Left lung (tissue), 10 donors: Measurements from ENCODE around the gene NANS. TPM values are rescaled to one million over a fixed set of nuclear protein-coding genes. Genes with fewer than 3 reads are reported as not detected.
"Not testable (repeated sequence)": the region's sequence is repeated elsewhere in the genome, so short reads cannot be mapped to it uniquely, and the experiment has no call there.

Source experiments
- ATAC-seq: fragments of 200-7000 bp; cut with Tn5 transposase; one replicate; pipeline ENCODE4 v1.9.1; 2020; ENCODE audit warnings: moderate library complexity
- DNase-seq, 4 donors: peaks; one replicate each; pipeline ENCODE4 v3.0.0-alpha.2; 2013 to 2020
- H3K27ac ChIP-seq, 2 donors: fragments of 200-600 bp; sonication (generic) in 1 of 2; one replicate each; pipeline versions ENCODE4 v1.5.0 to v1.8.0; 2020 to 2021
- H3K27me3 ChIP-seq, 2 donors: fragments of 200-600 bp; sonication (generic) in 1 of 2; one replicate each; pipeline versions ENCODE4 v1.5.0 to v1.8.0; 2020 to 2021
- H3K36me3 ChIP-seq, 2 donors: fragments of 200-600 bp; sonication (generic) in 1 of 2; one replicate each; pipeline versions ENCODE4 v1.5.0 to v1.8.0; 2020 to 2021
- H3K4me1 ChIP-seq, 2 donors: fragments of 200-600 bp; one replicate each; pipeline ENCODE4 v1.8.0; 2021
- H3K4me3 ChIP-seq, 2 donors: fragments of 200-600 bp; sonication (generic) in 1 of 2; one replicate each; pipeline versions ENCODE4 v1.5.0 to v1.8.0; 2020 to 2021; ENCODE audit warnings: mild to moderate bottlenecking in 1 of 2
- H3K9me3 ChIP-seq, 2 donors: fragments of 200-600 bp; sonication (generic) in 1 of 2; one replicate each; pipeline versions ENCODE4 v1.5.0 to v1.8.0; 2020 to 2021
- CTCF ChIP-seq, 2 donors: fragments of 200-600 bp; sonication (generic) in 1 of 2; IDR thresholded peaks; one replicate each; pipeline versions ENCODE4 v1.5.0 to v1.8.0; 2021; ENCODE audit warnings: antibody characterized with exemption in 2 of 2
- intact Hi-C, 2 donors: fragments of 100-400 bp; cut with DNase I; formaldehyde crosslinking; loops; one replicate each; pipeline versions ENCODE4 v1.11.2 to v1.14.2; 2022
- polyA plus RNA-seq, 6 donors: library from polyadenylated mRNA; unstranded; fragments of 120-200 nt; gene quantifications; one replicate each; pipeline ENCODE4 v1.2.1, GENCODE V29; 2013; ENCODE audit not compliant: insufficient read length in 6 of 6
- total RNA-seq, 2 donors: library from RNA; stranded (reverse); fragmentation: NEBNext Ultra II Directional; extraction: Animal tissue kit (Norgen Biotek cat#: 25700); gene quantifications; one replicate each; pipeline ENCODE4 v1.2.1, GENCODE V29; 2021
- donor health status: DM: no; HTN: yes; CAD: no.
- donor health status: DM: no; HTN: no; CAD: no.

NANS gene
- total and polyA plus RNA-seq, 8 donors = 35.6 to 72.0 (median 40.4) TPM

- Histone ChIP-seq H3K9me3 (no peaks in the 10 kb centered on the region), H3K27me3 (no peaks in the 10 kb centered on the region), H3K4me3 (no peak overlapping the region), H3K4me1 (peaks cover 5 to 56% of the 10 kb centered on the region in 2 donors), H3K36me3 (peaks cover 0 to 25% of the 10 kb centered on the region in 2 donors), H3K27ac (peak overlapping the region; percentile 59 to 94)
- ATAC-seq (peak; percentile 45), DNase-seq (no peak)
- intact Hi-C loops = no loop called here
- TF ChIP-seq CTCF (IDR thresholded peaks at IDR 0.05) = no peak
Observed at GRCh38 chr9:98120476-98120875, 63.9 kb downstream of the NANS start.

- DNase-seq (no peak), ATAC-seq (peak; percentile 39)
- no peak for TF ChIP-seq CTCF (IDR thresholded peaks at IDR 0.05)
- H3K4me1 ChIP-seq = peaks cover 5 to 56% of the 10 kb centered on the region in 2 donors
- intact Hi-C loops = no loop called here
- no peaks in the 10 kb centered on the region for H3K27me3 ChIP-seq
- H3K4me3 ChIP-seq = no peak overlapping the region
- peaks cover 0 to 25% of the 10 kb centered on the region in 2 donors for H3K36me3 ChIP-seq
- H3K27ac ChIP-seq = peak overlapping the region; percentile 59 to 94
- no peaks in the 10 kb centered on the region for H3K9me3 ChIP-seq
Observed at GRCh38 chr9:98121058-98121457, 64.5 kb downstream of the NANS start.

- Histone ChIP-seq H3K36me3 (peaks cover 0 to 44% of the 10 kb centered on the region in 2 donors), H3K4me1 (peaks cover 5 to 45% of the 10 kb centered on the region in 2 donors)
- intact Hi-C loops, H3K27me3 ChIP-seq, H3K9me3 ChIP-seq, DNase-seq, H3K27ac ChIP-seq, ATAC-seq, H3K4me3 ChIP-seq: not testable (repeated sequence)
Observed at GRCh38 chr9:98124091-98124490, 67.6 kb downstream of the NANS start.

GRCh38 chr9:98124637-98125426, 68.3 kb downstream of the NANS start:
- Histone ChIP-seq H3K9me3 (no peaks in the 10 kb centered on the region), H3K4me3 (no peak overlapping the region), H3K27me3 (no peaks in the 10 kb centered on the region), H3K36me3 (peaks cover 0 to 44% of the 10 kb centered on the region in 2 donors), H3K4me1 (peaks cover 5 to 44% of the 10 kb centered on the region in 2 donors), H3K27ac (no peak overlapping the region)
- DNase-seq (no peak), ATAC-seq (no peak)
- no peak for TF ChIP-seq CTCF (IDR thresholded peaks at IDR 0.05)
- intact Hi-C loops = no loop called here

GRCh38 chr9:98127226-98127625, 70.7 kb downstream of the NANS start:
- no peaks in the 10 kb centered on the region for H3K9me3 ChIP-seq
- TF ChIP-seq CTCF (IDR thresholded peaks at IDR 0.05) = no peak
- intact Hi-C loops = no loop called here
- no peak overlapping the region for H3K4me3 ChIP-seq
- H3K4me1 ChIP-seq = peaks cover 0 to 21% of the 10 kb centered on the region in 2 donors
- DNase-seq = no peak
- peaks cover 0 to 59% of the 10 kb centered on the region in 2 donors for H3K36me3 ChIP-seq
- no peaks in the 10 kb centered on the region for H3K27me3 ChIP-seq
- ATAC-seq = no peak
- no peak overlapping the region for H3K27ac ChIP-seq
